ENCODE results near the gene SLC27A5.
"Not testable (repeated sequence)": the region's sequence is repeated elsewhere in the genome, so short reads cannot be mapped to it uniquely, and the experiment has no call there.

SLC27A5 gene

GRCh38 chr19:58549664-58550361 is 38.0 kb upstream of the SLC27A5 start:
- no peak for DNase-seq

- DNase-seq: no peak
Measured at GRCh38 chr19:58548859-58549663, 37.3 kb upstream of the SLC27A5 start.

GRCh38 chr19:58547323-58548312 is 35.8 kb upstream of the SLC27A5 start:
- no peak for DNase-seq

- no peak for DNase-seq
Measured at GRCh38 chr19:58546019-58546530, 34.3 kb upstream of the SLC27A5 start.

- DNase-seq: no peak
Measured at GRCh38 chr19:58545286-58546018, 33.7 kb upstream of the SLC27A5 start.

GRCh38 chr19:58544591-58545285 is 32.9 kb upstream of the SLC27A5 start:
- DNase-seq: peak; percentile 74

GRCh38 chr19:58543826-58544590 is 32.2 kb upstream of the SLC27A5 start, which contains the start of gene TRIM28:
Gene TRIM28 (plus strand): TSS chr19:58544064. CDS start chr19:58544758, 694 bp downstream.
- DNase-seq: peak; percentile 100

- DNase-seq: not testable (repeated sequence)
Measured at GRCh38 chr19:58542641-58543372, 31.0 kb upstream of the SLC27A5 start.

GRCh38 chr19:58539169-58539559 is 27.4 kb upstream of the SLC27A5 start:
- not testable (repeated sequence) for DNase-seq

GRCh38 chr19:58538257-58539168 is 26.7 kb upstream of the SLC27A5 start:
- DNase-seq: no peak

- no peak for DNase-seq
Measured at GRCh38 chr19:58536852-58537798, 25.3 kb upstream of the SLC27A5 start.

- DNase-seq: no peak
Measured at GRCh38 chr19:58535857-58536256, 24.1 kb upstream of the SLC27A5 start.

- no peak for DNase-seq
Measured at GRCh38 chr19:58531034-58531840, 19.4 kb upstream of the SLC27A5 start.

GRCh38 chr19:58529405-58529804 is 17.6 kb upstream of the SLC27A5 start:
- DNase-seq: no peak

- no peak for DNase-seq
Measured at GRCh38 chr19:58522709-58523108, 10.9 kb upstream of the SLC27A5 start.

- DNase-seq: no peak
Measured at GRCh38 chr19:58521651-58522050, 9.9 kb upstream of the SLC27A5 start.

GRCh38 chr19:58520257-58520599 is 8.4 kb upstream of the SLC27A5 start:
- DNase-seq: no peak
